ENCODE data around the gene DHRS9.

DHRS9 gene

GRCh38 chr2:169065422-169065821, 3.9 kb upstream of the DHRS9 start:
- no peak for DNase-seq (ENCODE audit: low read depth in 2 of 3, low spot score in 1 of 3)

- DNase-seq (ENCODE audit: low read depth in 2 of 3, low spot score in 1 of 3), result no peak
Measured at GRCh38 chr2:169065864-169066517, 3.4 kb upstream of the DHRS9 start.

GRCh38 chr2:169066897-169067296, 2.5 kb upstream of the DHRS9 start:
- DNase-seq (ENCODE audit: low read depth in 2 of 3, low spot score in 1 of 3), result no peak

GRCh38 chr2:169069833-169070232, 470 bp downstream of the DHRS9 start:
- no peak for DNase-seq (ENCODE audit: low read depth in 2 of 3, low spot score in 1 of 3)

- no peak for DNase-seq (ENCODE audit: low read depth in 2 of 3, low spot score in 1 of 3)
Measured at GRCh38 chr2:169071455-169071854, 2.1 kb downstream of the DHRS9 start.

- DNase-seq (ENCODE audit: low read depth in 2 of 3, low spot score in 1 of 3), result no peak
Measured at GRCh38 chr2:169072163-169072925, 3.0 kb downstream of the DHRS9 start.

GRCh38 chr2:169073211-169073962, 4.0 kb downstream of the DHRS9 start:
- DNase-seq (ENCODE audit: low read depth in 2 of 3, low spot score in 1 of 3), result no peak

- DNase-seq (ENCODE audit: low read depth in 2 of 3, low spot score in 1 of 3), result no peak
Measured at GRCh38 chr2:169073963-169074751, 4.8 kb downstream of the DHRS9 start.

GRCh38 chr2:169077674-169078240, 8.4 kb downstream of the DHRS9 start:
- DNase-seq (ENCODE audit: low read depth in 2 of 3, low spot score in 1 of 3), result no peak

GRCh38 chr2:169080250-169081069, 11.1 kb downstream of the DHRS9 start:
- no peak for DNase-seq (ENCODE audit: low read depth in 2 of 3, low spot score in 1 of 3)

- DNase-seq (ENCODE audit: low read depth in 2 of 3, low spot score in 1 of 3), result no peak
Measured at GRCh38 chr2:169081551-169081950, 12.2 kb downstream of the DHRS9 start.

GRCh38 chr2:169082995-169083394, 13.6 kb downstream of the DHRS9 start:
- DNase-seq (ENCODE audit: low read depth in 2 of 3, low spot score in 1 of 3), result no peak

GRCh38 chr2:169086893-169087467, 17.6 kb downstream of the DHRS9 start:
- no peak for DNase-seq (ENCODE audit: low read depth in 2 of 3, low spot score in 1 of 3)

GRCh38 chr2:169087757-169088379, 18.5 kb downstream of the DHRS9 start:
- no peak for DNase-seq (ENCODE audit: low read depth in 2 of 3, low spot score in 1 of 3)

- DNase-seq (ENCODE audit: low read depth in 2 of 3, low spot score in 1 of 3), result no peak
Measured at GRCh38 chr2:169089182-169089581, 19.8 kb downstream of the DHRS9 start.

- DNase-seq (ENCODE audit: low read depth in 2 of 3, low spot score in 1 of 3), result no peak
Measured at GRCh38 chr2:169090133-169090820, 20.9 kb downstream of the DHRS9 start.

GRCh38 chr2:169091256-169091655, 21.9 kb downstream of the DHRS9 start:
- no peak for DNase-seq (ENCODE audit: low read depth in 2 of 3, low spot score in 1 of 3)

GRCh38 chr2:169091761-169092519, 22.6 kb downstream of the DHRS9 start:
- DNase-seq (ENCODE audit: low read depth in 2 of 3, low spot score in 1 of 3), result no peak
